H4 (cell line): ENCODE results near the gene PDCD5. TPM values are rescaled to one million over a fixed set of nuclear protein-coding genes. Genes with fewer than 3 reads are reported as not detected.
"Not testable (repeated sequence)": the region's sequence is repeated elsewhere in the genome, so short reads cannot be mapped to it uniquely, and the experiment has no call there.

ENCODE experiments used
- DNase-seq: peaks from one replicate; pipeline ENCODE4 v3.0.0-alpha.2; 2015; ENCODE audit warnings: low spot score
- total RNA-seq: library from RNA; depleted of rRNA; stranded (reverse); fragments of >200 nt; shearing (Covaris generic); gene quantifications from 2 replicates; pipeline ENCODE4 v1.2.3, GENCODE V29; 2014

PDCD5 gene
- total RNA-seq, 1 experiment from 2014 or later, result 294 TPM

DNA sequence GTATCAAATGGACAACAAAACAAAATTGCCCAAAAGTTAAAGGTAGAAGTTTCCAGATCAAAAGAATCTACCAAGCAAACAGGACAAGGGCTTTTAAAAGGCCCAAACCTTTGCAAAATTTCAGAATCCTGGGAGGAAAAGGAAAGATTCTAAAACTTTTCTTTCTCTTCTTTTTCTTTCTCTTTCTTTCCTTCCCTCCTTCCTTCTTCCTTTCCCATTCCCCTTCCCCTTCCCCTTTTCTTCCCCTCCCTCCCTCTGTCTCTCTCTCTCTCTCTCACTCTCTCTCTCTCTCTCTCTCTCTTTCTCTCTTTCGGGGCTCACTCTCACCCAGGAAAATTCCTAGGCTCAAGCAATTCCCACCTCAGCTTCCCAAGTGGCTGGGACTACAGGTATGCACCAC lies 4.2 kb upstream of the PDCD5 start:
- no peak for DNase-seq

DNA sequence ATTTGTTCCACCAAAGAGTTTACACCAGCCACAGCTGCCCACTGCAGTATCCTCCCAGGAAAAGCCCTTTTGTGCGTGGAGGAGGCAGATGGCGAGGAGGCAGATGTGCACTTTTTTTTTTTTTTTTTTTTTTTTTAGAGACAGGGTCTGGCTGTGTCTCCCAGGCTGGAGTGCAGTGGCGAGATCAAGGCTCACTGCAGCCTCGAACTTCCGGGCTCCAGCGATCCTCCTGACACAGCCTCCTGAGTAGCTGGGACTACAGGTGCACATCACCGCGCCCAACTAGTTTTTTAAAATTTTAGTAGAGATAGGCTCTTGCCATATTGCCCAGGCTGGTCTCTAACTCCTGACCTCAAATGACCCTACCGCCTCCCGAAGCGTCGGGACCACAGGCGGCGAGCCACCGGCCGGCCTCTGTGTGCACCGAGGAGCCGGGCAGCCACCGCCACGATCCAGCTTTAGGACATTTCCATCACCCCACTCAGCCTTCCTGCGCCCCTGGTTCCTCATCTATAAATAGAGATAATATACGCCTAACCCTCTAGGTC lies 563 bp upstream of the PDCD5 start:
- DNase-seq, result no peak

DNA sequence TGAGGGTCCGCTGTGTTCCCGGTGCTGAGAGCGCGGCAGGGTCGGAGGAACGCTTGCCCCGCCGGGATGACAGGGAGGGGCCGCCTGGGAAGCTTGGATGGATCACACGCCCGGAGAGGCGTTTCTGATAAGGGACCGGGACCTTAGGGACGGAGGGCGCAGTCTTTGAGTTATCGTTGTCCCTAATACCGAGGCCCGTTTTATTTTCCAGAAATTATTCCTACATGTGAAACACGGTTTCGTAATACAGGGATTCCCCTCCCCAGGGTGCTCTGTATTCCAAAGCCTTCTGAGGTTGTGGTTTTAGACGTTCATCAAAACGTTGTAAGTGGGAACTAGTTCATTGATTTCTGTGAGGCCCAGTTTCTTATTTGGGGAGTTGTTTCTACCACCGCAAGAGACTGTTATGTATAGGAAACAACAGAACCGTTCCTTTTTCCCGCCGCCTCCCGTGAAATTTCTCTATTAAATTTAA lies 752 bp downstream of the PDCD5 start:
- no peak for DNase-seq

DNA sequence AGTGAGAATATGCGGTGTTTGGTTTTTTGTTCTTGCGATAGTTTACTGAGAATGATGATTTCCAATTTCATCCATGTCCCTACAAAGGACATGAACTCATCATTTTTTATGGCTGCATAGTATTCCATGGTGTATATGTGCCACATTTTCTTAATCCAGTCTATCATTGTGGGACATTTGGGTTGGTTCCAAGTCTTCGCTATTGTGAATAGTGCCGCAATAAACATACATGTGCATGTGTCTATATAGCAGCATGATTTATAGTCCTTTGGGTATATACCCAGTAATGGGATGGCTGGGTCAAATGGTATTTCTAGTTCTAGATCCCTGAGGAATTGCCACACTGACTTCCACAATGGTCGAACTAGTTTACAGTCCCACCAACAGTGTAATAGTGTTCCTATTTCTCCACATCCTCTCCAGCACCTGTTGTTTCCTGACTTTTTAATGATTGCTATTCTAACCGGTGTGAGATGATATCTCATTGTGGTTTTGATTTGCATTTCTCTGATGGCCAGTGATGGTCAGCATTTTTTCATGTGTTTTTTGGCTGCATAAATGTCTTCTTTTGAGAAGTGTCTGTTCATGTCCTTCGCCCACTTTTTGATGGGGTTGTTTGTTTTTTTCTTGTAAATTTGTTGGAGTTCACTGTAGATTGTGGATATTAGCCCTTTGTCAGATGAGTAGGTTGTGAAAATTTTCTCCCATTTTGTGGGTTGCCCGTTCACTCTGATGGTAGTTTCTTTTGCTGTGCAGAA lies 6.9 kb downstream of the PDCD5 start:
- not testable (repeated sequence) for DNase-seq

DNA sequence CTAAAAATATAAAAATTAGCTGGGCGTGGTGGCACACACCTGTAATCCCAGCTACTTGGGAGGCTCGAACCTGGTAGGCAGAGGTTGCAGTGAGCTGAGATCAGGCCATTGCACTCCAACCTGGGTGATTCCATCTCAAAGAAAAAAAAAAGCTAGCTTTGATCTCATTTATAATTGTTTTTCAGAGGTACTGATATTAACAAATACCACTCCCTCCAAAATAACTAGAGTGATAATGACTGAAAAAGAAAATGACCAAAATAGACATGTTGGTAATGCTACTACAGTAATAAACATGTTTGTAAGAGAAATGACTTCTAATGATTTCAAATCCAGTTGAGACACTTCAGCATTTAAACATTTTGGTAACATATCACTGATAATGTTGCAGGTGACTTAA lies 13.0 kb downstream of the PDCD5 start:
- no peak for DNase-seq

DNA sequence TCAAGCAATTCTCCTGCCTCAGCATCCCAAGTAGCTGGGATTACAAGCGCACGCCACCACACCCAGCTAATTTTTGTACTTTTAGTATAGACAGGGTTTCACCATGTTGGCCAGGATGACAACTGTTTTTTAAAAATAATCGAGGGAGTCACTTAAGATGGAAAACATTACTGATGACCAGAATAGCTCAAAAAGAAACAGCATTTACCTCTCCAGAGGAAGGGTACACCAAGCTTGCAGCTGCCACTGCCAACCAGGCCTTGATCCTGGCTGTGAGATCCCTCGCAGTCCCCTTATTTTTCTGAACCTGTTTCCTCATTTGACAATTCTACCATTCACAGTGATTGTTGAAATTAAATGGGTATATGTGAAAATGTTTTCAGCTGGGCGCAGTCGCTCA lies 14.5 kb downstream of the PDCD5 start:
- DNase-seq, result no peak

DNA sequence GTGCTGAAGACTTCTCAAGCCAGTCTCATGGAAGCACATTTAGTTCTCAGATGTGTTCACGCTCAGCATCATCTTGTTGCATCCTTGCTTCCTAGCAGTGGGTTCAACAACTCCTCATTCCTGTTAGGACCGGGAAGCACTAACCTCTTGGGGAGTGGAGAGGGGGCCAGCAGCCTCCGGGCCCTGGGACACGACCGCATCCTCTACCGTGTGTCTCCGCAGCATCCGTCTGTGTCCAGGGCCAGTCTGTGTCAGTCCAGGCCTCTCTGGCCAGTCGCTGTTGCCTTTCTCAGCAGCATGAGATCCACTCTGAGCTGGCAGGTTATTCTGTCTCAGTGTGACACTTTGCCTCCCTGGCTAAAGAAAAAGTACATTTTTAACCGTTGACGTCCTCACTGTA lies 17.0 kb downstream of the PDCD5 start:
- no peak for DNase-seq

DNA sequence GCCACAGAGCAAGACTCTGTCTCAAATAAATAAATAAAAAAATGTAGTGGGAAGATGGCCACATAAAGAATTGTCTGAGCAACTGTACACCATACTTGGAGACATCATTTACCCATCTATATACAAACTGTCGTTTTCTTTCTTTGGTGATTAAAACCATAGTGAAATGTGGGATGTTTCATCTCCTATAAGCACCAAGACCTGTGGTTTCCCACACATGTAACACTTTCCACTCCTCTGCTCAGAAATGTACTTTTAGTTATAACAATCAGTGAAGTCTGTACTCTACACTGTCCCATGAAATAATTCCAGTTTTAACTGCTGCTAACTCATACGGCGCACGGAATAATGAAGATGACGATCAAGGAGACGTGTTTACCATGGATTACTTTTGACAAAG lies 18.3 kb downstream of the PDCD5 start:
- DNase-seq, result no peak

DNA sequence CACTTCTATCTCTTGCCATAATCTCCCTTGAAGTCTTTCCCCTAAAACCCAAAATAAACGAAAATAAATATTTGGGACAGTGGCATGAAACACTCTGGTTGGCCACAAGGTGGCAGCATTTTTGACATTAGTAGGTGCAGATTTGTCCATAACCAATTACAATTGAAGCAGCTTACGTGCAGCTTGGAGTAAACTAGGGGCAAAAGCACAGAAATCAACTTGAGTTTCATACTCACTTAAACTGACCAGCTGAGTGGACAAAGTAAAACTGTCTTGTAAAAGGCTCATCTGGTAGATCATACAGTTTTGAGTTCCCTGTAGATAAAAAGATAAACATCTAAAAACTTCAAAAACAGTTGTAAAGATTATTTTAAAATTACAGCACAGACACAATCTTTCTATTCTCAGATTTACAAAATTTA lies 18.8 kb downstream of the PDCD5 start:
- DNase-seq, result peak; percentile 57

DNA sequence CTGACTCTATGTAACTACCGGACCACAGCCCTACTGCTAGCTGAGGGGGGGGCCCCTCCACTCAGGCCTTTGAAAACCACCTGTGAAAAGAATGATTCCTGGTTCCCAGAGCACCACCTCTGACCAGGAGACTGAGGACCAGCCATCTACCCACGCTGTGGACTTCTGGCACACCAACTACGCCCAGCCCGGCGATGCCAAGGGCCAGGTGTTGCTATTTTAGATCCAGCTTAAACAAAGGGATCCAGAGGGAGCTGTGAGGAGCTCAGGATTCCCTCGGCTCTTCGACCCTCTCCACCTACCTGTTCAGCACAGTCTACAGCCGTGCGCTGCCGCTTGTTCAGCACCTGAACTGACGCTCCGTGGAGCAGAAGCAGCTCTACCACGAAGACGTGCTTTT lies 23.0 kb downstream of the PDCD5 start:
- DNase-seq, result no peak

DNA sequence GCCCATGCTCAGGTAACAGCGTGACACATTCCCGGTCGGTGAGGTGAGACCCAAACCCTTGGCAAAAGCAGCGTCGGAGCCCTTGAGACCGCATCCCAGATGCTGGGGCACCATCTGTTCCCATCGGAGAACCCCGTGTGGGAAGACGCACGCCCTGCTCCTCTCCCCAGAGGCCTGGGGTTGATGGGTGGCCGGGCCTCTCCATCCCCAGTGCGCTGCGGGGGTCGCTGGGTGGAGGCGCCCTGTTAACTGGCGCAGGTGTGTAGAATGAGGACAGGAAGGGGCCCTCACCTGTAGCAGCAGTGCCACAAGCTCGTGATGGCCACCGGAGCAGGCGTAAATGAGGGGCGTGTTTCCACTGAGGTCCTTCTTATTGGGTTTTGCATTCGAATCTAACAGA lies 24.6 kb downstream of the PDCD5 start:
- no peak for DNase-seq

DNA sequence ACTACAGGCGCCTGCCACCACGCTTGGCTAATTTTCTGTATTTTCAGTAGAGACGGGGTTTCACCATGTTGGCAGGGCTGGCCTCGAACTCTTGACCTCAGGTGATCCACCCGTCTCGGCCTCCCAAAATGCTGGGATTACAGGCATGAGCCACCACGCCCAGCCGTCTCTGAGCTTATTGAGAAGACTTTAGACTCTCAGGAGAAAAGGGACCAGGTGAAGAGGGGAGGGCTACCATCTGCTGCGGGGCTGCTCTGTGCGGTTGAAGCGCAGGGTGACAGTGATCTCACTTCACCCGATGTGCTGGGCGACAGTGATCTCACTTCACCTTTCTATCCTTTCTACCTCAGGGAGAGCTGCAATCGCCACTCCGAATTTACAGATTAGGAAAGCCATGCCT lies 25.3 kb downstream of the PDCD5 start:
- DNase-seq, result no peak

DNA sequence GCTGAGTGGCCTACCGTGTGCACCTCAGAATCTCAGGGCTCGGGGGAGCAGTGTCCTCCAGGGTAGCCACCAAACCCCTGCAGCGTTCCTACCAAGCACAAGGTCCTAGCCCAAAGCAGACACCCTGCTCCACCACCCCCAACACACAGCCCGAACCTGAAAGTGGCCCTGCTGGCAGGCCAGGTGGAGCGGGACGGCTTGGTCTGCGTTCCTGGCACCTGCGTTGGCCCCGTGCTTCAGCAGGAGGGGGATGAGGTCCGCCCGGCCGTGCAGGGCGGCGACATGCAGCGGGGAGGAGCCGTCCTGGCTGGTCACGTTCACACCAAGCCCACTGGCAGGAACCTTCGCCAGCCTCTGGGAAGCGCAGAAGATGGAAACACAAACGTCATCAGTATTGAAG lies 26.5 kb downstream of the PDCD5 start:
- no peak for DNase-seq

DNA sequence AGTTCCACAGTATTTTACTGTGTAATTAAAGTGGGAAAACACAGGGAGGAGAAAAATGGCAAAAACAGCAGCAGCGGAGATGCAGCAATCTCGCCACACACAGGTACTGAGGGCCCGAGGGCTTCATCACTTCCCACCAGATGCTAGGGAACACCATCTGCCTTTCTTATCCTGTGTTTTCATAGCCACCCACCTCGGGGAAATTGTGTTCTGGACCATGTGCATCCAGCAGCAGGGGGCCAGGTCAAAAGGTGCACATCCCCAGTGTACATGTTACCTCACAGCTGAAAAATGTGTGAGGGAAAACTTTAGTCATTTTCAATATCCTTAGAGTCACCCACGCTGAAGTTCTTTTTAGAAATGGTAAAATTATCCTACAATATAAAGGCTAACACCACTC lies 30.2 kb downstream of the PDCD5 start:
- DNase-seq, result no peak

DNA sequence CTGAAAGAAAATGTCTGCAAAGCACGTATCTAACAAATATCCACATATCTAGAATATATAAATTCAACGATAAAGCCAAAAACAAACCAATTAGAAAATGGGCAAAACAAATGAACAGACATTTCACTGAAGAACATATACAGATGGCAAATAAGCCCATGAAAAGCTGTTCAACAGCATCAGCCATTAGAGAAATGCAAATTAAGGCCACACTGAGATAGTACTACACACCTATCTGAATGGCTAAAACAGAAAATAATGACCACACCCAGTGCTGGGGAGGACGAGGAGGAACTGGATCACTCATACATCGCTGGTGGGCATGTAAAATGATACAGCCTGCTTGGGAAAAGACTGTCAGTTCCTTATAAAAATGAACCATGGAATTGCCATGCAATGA lies 32.0 kb downstream of the PDCD5 start:
- DNase-seq, result no peak

DNA sequence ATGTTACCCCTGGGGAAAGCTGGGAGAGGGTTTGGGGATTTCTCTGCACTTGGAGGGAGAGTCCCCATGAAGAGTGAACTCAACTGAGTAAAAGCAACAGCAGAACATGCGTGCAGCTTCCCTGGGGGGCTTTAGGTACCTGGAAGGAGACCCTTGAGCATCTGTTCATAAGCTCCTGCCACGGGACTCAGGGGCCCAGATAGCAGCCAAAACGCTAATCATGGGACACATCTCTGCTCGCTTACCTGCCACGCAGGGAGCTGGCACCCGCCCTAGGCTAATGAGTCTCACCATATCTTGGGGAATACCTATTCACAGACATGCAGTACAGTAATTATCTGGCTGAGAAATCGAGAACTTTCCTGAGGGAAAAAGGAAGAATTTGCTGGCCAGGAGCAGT lies 33.9 kb downstream of the PDCD5 start:
- no peak for DNase-seq

DNA sequence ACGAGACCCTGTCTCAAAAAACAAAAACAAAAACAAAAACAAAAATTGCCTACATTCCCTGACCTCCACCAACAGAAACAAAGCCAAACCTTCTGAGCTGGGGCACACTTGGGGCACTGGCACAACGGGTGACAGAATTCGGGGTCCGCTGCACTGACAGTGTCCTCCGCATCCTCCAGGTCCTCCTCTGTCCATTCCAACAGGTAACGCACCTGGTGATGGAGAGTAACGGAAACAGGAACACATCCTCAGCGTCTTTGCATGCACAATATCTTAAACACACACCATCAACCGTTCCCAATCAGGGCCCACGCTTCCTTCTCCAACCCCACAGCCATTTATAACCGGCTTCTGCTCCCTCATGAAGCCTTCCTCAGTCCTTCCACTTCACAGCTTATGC lies 34.6 kb downstream of the PDCD5 start:
- no peak for DNase-seq

DNA sequence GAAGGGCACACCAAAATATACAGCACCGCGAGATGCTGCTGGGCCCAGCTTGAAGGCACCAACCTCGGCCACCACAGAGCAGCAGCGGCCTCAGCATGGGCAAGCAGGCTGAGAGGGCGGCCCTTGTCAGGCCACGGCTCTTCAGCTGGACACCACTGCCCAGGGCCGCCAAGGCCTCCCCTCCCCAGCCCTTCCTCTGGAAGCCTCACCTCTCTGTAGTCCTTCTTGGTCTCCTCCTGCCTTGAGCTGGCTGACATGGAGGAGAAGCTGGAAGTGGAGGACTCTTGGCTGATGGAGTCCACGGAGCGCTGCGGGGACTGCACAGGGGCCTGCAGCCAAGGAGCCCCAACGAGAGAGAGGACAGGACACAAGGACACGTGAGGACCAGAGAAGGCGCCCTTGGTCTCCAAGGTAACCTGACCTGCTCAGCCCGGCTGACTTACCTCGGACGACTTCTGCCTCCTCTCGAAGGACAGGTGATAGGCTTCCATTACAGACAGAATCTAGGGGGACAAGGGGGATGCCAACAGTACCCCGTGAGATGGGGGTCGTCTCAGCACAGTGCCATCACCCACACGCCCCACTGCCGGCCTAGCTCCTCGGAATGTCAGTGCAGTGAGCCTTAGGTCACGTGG lies 38.2 kb downstream of the PDCD5 start:
- DNase-seq, result no peak

DNA sequence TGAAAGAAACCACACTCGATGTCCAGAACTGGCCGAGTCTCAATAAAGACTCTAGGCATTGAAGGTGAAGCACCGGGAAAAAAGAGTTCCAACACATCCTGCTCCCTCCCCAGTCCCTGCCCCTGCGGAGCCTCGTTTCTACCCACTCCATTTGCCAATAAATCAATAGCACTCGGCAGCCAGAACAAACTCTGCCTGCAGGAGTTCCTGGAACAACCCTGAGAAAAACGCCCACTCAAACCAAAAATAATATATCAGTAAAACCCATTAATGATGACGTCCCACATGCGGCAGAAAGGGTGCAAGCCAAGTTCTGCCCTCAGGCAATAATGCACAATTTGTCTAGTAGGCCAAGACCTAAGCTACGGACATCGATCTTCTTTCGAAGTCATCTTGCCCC lies 41.0 kb downstream of the PDCD5 start:
- DNase-seq, result no peak

DNA sequence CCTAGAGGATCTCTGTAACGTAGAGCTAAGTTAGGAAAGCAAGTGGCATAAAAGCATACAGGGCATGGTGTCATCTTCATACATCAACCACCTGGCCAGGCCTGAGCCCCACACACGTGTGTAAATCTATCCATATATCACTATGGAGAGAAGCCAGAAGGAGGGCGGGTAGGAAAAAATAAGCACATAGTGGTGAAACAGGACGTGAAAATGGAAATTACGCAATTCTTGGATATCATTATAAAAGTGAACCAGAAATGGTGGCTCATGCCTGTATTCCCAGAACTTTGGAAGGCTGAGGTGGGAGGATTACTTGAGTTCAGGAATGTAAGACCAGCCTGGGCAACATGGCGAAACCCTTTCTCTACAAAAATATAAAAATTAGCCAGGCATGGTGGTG lies 43.4 kb downstream of the PDCD5 start:
- DNase-seq, result no peak

DNA sequence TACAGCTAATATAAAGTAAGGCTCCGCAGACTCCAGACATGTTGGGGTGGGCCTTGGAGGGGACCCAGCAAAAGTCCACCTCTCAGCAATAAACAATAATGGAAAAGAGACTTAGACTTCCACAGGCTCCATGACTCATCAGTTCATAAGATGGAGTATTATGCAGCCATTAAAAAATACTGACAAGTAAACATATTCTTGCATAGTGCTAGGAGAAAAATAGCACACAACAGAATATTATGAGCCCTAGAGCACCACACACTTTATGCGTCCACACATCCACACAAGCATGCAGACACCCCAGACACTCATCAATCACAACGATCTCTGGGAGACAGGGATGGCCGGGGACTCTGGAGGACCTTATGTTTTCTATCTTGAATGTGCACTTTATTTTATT lies 46.0 kb downstream of the PDCD5 start:
- no peak for DNase-seq

DNA sequence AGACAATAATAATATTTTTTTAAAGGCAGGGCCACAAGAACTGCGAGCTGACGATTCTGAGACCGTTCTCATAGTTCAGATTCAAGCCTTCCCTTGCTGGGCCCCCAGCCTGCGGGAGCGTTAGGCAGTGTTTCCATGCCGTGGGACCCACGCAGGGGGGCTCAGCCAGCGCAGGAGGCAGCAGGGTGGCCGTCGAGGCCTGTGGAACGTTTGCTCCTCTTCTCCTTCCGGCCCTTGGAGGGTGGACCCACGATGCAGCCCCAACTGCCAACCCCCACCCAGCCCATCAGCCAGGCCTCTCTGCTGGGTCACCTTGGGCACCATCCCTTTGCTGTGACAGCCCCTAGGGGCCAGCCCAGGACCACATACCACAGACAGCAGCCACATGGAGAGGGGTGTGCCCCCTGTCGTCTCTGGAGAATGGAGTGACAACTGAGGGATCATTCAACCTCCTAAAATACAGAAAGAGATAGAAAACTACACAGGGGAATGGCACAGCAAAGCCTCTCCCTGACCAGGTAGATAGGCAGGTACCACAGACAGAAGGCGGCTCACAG lies 46.8 kb downstream of the PDCD5 start:
- no peak for DNase-seq

DNA sequence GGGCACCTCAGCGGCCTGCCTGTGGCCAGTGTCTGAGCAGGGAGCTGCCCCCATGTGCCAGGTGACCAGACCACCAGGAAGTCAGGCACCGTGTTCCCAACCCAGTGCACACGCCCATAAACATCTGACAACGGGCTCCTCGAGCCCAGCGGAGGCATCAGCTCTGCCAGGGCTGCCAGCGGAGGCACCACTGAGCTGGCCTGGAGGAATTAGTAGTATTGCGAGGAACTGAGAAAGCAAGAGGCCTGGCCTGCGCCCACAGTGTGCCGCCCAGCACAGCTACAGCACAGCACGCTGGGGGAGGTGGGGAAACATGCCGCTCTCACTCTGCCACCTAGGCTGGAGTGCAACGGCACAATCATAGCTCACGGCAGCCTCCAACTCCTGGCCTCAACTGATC lies 49.3 kb downstream of the PDCD5 start:
- no peak for DNase-seq
